Kidney tubule cell (primary cell): ENCODE results near the gene ORM1.

Experiments
- DNase-seq: peaks from one replicate; pipeline ENCODE4 v3.0.0-alpha.2; 2018; ENCODE audit warnings: low spot score

Gene ORM1

GRCh38 chr9:114344188-114344566 is 21.3 kb downstream of the ORM1 start:
- DNase-seq: no peak

DNA sequence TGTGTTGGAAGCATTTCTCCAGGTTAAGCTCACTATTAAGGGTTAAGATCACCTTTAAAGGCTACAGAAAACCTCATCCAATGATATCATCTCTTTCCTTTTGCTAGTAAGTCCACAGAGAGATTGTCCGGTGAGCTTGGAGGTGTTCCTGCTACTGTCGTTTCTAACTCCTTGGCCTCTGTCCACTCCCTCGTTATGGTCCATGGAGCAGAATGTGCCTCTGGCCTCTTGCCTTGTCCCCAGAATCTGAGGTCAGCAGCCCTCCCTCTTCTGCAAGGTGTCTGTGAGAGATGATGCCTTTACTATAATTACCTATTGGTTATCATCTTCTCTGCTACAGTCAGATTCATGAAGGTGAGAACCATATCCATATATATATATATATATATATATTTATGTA is 21.8 kb downstream of the ORM1 start:
- peak; percentile 66 for DNase-seq

DNA sequence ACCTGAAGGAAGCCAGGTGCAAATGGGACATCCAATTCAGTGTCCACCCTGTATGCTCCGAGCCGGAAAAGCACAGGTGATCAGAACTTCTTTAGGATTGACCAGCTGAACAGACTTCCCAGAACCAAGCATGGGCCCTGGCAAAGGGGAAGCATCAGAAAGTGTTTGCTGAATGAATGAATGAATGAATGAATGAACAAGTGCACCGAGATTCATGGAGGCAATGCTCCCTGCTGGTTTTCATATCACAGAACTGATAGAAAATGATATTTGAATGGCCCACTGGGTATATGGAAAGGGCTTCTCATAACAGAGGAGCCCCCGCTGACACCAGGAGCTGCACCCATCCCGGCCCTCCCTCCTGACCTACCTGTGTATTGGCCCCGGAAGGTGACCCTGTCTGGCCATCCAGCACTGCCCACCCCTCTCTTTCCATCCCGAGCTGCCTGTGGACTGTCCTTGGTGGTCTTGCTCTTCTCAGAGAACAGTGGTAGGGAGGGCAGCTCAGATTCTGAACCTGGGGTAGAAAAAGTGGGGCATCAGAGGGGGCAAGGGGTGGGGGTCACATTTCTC is 22.7 kb downstream of the ORM1 start:
- DNase-seq: no peak

DNA sequence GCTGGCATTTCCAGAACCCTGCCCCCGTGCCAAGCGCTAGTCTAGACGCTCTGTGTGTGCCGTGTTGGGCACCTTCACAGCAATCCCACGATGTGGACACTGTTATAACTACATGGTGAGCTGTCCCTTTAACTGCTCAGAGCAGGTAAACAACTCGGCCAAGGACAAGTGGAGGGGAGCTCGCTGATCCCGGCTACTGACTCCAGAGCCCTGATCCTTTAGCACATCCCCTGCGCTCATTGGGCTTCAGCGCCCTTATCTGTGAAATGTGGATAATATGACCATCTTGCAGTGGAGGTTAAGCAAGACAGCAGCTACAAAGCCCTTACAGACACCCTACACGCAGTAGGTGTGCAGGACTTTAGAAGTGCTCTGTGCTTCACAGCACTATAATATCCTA is 23.2 kb downstream of the ORM1 start:
- no peak for DNase-seq

- no peak for DNase-seq
Observed at GRCh38 chr9:114347675-114348074, 24.8 kb downstream of the ORM1 start.

- DNase-seq: peak; percentile 3
Observed at GRCh38 chr9:114348261-114348905, 25.5 kb downstream of the ORM1 start.

GRCh38 chr9:114348906-114349482 is 26.1 kb downstream of the ORM1 start:
- peak; percentile 100 for DNase-seq

DNA sequence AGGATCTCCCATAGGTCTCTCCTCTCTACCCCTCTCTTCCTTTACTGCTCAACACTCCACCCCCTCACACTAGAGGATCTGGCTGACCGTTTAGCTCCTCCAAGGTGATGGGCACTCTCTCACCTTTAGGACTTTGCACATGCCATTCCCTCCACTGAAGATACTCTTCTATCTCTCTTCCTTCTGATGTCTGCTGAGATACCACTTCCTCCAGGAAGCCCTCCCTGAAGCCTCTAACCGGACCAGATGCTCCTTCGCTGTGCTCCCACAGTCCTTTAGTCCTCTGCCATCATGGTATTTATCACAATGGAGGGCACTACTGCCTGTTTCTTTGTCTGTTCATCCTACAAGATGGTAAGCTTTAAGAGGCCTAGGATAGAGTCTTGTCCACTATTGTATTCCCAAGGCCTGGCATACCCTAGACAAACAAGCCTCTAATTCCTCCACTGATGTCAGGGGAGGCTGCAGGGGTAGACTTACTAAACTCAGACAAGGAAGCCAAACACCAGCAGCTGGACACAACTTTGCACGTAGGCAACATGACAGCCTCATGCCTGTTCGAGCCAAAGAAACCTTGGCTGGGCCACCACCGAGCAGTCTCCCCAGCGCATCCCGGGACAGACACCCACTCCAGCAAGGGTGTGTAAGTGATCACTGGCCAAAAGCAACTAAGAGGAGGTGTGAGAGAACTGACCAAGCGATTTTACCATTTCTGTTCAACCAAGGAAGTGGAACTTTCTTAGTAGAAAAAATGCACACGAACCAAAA is 27.0 kb downstream of the ORM1 start:
- DNase-seq: no peak

DNA sequence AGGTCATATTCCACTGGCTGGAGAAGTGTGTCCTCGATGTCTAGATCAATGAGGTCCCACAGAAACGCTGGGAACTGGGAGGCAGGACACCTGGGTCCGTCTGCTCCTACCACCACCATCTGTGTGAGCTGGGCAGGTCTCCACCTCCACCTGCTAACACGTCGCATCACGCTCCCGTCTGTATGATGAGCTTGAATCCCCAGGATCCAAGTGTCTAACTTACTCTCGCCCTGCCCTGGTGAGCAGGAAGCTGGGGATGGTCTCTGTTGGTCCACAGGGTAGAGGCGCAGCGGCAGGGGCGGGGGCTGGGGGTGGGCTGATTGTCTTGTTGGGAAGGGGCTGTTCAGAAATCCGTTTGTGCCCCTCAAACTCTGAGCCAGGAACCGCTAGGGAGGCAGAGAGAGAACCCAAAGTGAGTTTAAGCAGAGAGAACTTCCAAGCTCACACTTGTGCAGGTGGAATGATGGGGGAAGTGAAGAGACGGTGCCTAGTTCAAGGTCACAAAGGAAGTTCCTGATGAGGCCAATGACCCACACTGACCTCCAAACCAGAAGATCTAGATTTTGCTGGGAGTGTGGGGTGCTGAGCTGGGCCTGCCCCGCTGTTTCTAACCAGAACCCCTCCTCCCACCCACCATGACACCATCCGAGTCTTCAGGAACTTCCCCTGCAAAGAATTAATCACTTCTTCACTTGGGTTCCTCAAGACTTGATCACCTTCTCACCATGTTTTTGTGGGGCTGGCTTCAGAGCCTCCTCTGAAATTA is 27.9 kb downstream of the ORM1 start:
- no peak for DNase-seq

DNA sequence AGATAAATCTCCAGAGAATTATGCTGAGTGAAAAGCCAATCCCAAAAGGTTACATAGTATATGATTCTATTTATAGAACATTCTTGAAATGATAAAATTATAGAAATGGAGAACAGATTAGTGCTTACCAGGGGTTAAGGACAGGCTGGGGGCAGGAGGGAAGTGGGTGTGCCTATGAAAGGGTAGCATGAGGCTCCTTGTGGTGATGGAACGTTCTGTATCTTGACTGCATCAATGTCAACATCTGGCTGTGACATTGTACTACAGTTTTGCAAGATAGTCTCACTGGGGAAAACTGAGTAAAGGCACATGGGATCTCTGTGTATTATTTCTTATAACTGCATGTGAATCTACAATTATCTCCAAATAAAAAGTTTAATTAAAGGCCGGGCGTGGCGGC is 29.0 kb downstream of the ORM1 start:
- DNase-seq: no peak

DNA sequence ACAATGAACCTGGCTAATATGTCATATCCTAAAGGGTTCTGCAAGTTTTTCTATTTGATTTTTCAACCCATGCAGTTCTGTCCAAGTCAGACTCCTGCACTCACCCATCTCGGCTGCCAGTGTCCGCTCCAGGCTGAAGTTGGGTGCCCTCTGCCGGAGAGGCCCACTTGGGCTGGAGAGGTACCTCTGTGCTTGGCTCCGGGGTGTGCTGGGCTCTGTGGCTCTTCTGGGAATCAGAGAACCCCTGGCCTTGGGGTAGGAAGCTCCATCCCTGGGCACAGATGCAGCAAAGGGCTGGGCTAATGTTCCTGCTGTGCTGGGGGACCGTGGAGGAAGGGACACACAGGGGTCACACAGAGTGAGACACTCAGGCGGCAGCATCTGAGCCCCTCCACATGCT is 32.9 kb downstream of the ORM1 start:
- DNase-seq: no peak

DNA sequence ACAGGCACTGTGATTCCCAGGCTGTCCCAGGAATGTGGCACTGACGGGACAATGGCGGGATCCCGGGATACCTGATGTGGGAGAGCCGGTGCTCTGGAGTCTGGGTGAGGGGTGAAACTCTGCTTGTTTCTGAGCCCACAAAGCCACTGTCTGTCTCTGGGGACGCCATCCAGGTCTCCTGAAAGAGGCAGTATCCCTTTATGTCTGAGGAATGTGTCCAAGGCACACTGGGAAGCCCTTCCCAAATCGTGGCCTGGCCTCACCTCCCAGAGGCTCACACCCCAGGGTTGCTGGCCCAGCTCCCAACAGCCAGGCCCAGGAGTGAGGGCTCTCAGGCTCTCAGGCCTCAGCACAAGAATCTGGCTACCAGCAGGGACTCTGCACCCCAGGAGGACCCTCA is 33.9 kb downstream of the ORM1 start:
- no peak for DNase-seq

- DNase-seq: no peak
Observed at GRCh38 chr9:114357360-114357759, 34.5 kb downstream of the ORM1 start.

DNA sequence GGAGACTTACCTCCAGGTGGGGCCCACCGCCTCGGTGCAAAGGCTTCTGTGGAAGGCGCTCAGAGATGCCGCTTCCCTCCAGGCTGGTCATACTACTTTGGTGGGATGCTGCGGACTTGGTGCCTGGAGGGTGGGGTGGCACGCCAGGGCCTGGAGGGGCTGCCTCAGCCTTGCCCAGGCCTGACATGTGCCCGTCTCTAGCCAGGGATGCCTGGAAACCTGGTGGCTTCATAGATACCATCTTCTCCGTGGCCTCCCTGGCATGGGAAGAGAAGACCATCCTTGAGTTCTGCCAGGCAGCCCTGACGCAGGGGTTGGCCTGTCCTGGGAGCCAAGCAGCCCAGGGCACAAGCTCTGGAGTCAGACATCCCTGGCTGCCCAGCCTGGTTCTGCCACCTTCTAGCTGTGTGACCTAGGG is 35.0 kb downstream of the ORM1 start:
- DNase-seq: no peak

DNA sequence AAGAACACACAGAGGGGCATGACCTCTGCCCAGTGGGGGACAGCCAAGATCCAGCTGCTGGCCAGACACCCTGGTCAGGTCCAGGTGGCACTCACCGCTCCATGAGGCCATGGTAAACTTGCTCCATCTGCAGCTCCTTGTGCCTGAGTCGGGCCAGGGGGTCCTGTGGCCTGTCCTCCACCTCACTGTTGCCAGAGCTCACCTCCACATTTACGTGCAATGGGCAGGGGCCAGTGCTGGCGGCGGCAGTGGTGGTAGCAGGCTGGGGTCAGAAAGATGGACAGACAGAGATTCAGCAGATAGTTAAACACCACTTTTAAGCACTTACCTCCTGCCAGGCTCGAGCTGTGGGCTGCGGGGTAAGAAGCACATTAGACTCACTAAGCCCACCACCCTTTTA is 36.9 kb downstream of the ORM1 start:
- no peak for DNase-seq

- DNase-seq: no peak
Observed at GRCh38 chr9:114361542-114361941, 38.6 kb downstream of the ORM1 start.

- DNase-seq: no peak
Observed at GRCh38 chr9:114362394-114362793, 39.5 kb downstream of the ORM1 start.

DNA sequence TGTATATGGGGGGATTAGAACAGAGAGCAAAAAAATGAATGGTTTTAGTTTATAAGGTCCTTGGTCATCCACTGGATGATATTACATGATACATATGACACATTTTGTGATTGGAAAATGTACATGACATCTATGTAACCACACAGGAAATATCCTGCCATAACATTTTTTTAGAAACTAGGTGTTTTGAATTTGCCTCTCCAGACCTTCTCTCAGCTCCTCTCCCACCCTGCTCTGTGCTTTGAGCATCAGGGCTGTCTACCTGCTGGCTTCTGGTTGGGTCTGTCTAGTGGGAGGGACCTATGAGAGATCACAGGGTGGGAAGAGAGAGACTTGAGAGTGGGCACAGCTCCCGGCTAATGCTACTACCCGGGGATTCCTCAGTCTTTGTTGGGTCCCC is 40.5 kb downstream of the ORM1 start:
- no peak for DNase-seq

DNA sequence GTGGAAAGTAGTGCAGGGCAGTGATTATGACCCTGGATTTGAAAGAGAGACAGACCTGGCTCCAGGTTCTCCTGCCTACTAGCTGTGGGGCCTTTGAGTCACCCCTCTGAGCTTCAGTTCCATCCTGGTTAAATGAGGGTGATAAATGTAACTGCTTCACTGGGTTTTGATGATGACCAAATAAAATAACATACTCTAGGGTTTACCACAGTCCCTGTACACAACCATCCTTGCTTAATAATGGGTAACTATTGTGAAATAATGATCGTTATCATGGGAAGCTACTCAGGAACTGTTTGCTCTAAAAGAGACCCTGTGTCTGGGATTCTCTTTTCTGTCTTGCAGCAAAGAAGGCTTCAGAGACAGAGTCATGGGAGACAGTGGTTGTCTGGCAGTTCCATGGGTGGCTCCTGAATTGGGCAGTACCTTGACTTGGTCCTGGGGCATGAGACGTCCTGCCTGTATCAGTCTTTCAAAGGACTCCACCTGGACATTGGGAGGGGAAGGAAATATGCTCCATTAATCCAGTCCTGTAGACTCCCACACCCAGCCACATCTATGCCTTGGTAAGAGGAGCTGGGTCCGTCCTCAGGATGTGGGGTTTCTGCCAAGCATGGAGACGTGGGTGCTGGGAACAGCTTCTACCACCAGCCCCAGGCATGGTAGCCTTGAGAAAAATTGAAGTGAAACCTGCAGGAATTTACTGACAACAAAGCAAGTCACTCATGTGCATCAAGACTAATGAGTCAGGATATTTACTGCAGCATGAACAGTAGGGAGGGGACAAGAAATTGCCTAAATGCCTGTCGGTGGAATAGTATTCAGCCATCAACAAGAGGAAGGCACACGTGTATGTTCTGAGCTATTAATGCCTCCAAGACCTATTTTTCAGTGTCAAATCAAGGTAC is 41.5 kb downstream of the ORM1 start:
- peak; percentile 97 for DNase-seq

DNA sequence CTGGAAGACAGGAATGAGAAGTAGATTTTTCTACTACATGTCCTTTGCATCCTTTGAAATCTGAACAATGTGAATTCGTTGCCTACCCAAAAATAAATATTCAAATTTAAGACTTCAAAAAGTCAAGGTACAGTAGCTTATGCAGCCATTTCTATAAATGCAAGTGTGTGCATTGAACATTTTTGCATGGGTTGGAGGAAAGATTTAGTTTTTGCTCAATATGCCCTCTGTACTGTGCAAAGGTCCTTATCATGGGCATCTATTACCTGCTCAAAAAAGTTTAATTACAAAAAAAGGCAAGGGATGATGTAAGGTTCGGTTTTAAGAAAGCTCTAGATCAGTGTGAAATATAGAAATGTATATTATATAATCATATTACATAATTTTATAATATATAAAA is 42.3 kb downstream of the ORM1 start:
- no peak for DNase-seq
